ENCODE data around the gene CHN1. TPM values are rescaled to one million over a fixed set of nuclear protein-coding genes. Genes with fewer than 3 reads are reported as not detected.

CHN1 gene
- total RNA-seq, 4 donors from 2014 or later, result 7.8 to 9.7 (median 9.4) TPM

DNA sequence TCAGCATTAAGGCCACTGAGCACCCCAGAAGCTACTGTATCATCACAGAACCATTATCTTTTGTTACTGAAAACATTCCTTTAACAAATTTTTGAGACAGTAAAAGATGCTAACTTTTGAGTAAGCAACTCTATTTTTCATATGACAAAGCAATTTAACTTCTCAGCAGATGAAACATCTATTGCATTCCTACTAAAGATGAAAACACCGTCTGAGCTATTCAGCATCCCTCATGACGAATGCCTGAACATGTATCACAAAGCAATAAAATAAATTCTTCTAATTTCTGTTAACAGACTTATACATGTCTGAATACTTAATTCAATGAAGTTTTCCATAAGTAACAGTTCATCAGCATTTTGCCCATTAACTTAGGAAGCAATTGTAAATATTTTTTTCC lies 23.9 kb downstream of the CHN1 start:
- TF ChIP-seq POLR2A (IDR thresholded peaks at IDR 0.05), result no peak
- TF ChIP-seq, protein P1, sequence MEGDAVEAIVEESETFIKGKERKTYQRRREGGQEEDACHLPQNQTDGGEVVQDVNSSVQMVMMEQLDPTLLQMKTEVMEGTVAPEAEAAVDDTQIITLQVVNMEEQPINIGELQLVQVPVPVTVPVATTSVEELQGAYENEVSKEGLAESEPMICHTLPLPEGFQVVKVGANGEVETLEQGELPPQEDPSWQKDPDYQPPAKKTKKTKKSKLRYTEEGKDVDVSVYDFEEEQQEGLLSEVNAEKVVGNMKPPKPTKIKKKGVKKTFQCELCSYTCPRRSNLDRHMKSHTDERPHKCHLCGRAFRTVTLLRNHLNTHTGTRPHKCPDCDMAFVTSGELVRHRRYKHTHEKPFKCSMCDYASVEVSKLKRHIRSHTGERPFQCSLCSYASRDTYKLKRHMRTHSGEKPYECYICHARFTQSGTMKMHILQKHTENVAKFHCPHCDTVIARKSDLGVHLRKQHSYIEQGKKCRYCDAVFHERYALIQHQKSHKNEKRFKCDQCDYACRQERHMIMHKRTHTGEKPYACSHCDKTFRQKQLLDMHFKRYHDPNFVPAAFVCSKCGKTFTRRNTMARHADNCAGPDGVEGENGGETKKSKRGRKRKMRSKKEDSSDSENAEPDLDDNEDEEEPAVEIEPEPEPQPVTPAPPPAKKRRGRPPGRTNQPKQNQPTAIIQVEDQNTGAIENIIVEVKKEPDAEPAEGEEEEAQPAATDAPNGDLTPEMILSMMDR (IDR thresholded peaks at IDR 0.05), result no peak
- 93 to 95% methylated on average over 2 of the region's 2 CpGs for WGBS, 2 donors
- Histone ChIP-seq H3K36me3 (no peaks in the 10 kb centered on the region), H3K27me3 (no peaks in the 10 kb centered on the region), H3K9me3 (no peaks in the 10 kb centered on the region), H3K27ac (no peak overlapping the region), H3K4me3 (replicated peaks in 1 of 3) (no peak overlapping the region), H3K4me1 (no peaks in the 10 kb centered on the region)
- intact Hi-C loops (cut with DNase I), result no loop called here
- DNase-seq, result no peak

DNA sequence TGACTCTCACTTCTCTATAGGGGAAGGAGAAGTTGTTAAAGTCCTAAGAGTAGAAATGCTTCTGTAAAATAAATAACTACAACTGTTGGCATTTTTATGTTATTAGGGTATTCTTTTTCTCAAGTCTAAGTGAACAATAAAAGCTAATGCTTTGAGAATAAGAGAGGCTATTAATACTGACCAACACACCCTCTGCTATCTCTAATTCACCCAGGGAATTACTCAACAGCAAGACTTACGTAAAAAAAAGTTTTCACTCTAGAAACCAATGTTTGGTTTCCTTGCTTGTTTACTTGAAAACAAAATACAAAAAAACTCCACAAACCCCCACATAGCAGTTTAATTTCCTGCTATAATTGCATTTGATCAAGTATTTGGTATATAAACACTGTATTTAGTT lies 25.2 kb downstream of the CHN1 start:
- TF ChIP-seq, protein P1 (IDR thresholded peaks at IDR 0.05), result no peak
- TF ChIP-seq POLR2A (IDR thresholded peaks at IDR 0.05), result no peak
- DNase-seq, result no peak
- Histone ChIP-seq H3K36me3 (no peaks in the 10 kb centered on the region), H3K27ac (no peak overlapping the region), H3K9me3 (no peaks in the 10 kb centered on the region), H3K27me3 (no peaks in the 10 kb centered on the region), H3K4me3 (replicated peaks in 1 of 3) (no peak overlapping the region), H3K4me1 (no peaks in the 10 kb centered on the region)
- 86 to 97% methylated on average over 1 of the region's 1 CpG for WGBS, 2 donors
- intact Hi-C loops (cut with DNase I), result no loop called here

DNA sequence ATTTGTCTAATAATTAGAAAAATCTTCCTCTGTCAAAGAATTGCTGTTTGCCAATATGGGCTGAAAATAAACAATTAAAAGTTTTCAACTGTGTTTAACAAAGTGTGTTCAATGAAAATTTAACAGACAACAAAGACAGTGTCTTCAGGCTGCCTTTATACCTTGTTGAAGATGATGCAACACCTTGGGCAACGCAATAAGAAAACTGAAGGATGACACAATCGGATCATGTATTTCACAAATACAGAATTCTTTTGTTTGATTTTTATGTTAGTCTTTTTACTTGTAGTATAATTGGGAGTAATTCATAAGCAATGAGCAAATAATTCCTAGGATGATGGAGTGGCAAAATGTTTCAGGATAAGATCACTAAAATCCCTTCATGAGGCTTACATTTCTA lies 27.8 kb downstream of the CHN1 start:
- Histone ChIP-seq H3K4me3 (replicated peaks in 1 of 3) (no peak overlapping the region), H3K27ac (no peak overlapping the region), H3K27me3 (no peaks in the 10 kb centered on the region), H3K36me3 (no peaks in the 10 kb centered on the region), H3K4me1 (no peaks in the 10 kb centered on the region), H3K9me3 (no peaks in the 10 kb centered on the region)
- intact Hi-C loops (cut with DNase I), result no loop called here
- WGBS, 2 donors, result 96 to 97% methylated on average over 2 of the region's 2 CpGs
- TF ChIP-seq, protein P1 (IDR thresholded peaks at IDR 0.05), result no peak
- TF ChIP-seq POLR2A (IDR thresholded peaks at IDR 0.05), result no peak
- DNase-seq, result no peak

DNA sequence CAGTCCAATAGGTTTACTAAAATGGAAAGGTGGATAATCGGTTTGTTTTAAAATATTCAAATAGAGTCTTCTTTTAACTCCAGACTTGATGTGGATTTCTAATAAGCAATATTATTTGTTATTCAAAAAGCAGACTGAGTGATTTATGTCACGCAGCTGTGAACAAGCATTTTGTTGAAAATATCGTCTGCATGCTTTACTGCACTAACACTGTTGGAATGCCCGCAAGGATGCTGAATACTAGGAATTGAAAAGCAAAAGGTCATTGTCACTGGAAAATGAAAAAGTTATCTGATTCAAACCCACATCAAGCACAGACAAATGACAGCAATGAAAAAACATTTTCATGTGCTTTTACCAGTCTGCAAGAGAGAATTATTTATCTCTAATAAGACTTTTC lies 31.1 kb downstream of the CHN1 start:
- no peak for DNase-seq
- H3K27me3 ChIP-seq, result no peaks in the 10 kb centered on the region
- H3K4me1 ChIP-seq, result peaks cover 0 to 9% of the 10 kb centered on the region in 2 donors
- no peak overlapping the region for H3K4me3 ChIP-seq (replicated peaks in 1 of 3)
- no peak overlapping the region for H3K27ac ChIP-seq
- TF ChIP-seq POLR2A (IDR thresholded peaks at IDR 0.05), result no peak
- TF ChIP-seq, protein P1 (IDR thresholded peaks at IDR 0.05), result no peak
- intact Hi-C loops (cut with DNase I), result no loop called here
- 76 to 79% methylated on average over 4 of the region's 4 CpGs for WGBS, 2 donors
- no peaks in the 10 kb centered on the region for H3K9me3 ChIP-seq
- no peaks in the 10 kb centered on the region for H3K36me3 ChIP-seq

DNA sequence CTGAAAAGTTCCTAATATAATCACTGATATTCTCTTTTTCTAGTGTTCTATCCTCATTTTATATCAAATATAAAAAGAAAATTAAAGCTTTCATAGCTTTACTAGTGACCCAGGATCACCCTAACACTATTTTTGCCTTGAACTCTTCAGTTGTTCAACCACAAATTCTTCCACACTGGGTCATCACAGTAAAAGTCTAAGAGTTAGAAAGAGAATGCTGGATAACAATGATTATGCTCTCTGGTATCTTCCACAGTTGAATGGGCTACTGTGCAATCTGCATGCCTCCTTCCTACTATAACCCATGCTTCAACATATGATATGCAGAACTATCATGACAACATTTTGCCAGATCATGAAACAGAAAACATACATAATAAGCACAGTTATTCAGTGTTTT lies 32.3 kb downstream of the CHN1 start:
- Histone ChIP-seq H3K4me3 (replicated peaks in 1 of 3) (no peak overlapping the region), H3K9me3 (no peaks in the 10 kb centered on the region), H3K36me3 (no peaks in the 10 kb centered on the region), H3K27ac (no peak overlapping the region), H3K4me1 (peaks cover 0 to 9% of the 10 kb centered on the region in 2 donors), H3K27me3 (no peaks in the 10 kb centered on the region)
- intact Hi-C loops (cut with DNase I), result no loop called here
- TF ChIP-seq, protein P1 (IDR thresholded peaks at IDR 0.05), result no peak
- no peak for TF ChIP-seq POLR2A (IDR thresholded peaks at IDR 0.05)
- DNase-seq, result no peak

Measured in thyroid gland (tissue), 4 donors.